Measurements from ENCODE around the gene ZNF598.

ZNF598 gene

GRCh38 chr16:2009791-2010510 lies at the start of gene ZNF598:
TSS of gene ZNF598 (minus strand) at chr16:2009821.
- H3K4me3 ChIP-seq (ENCODE audit: low read depth, low read length): peak within 1 kb of the TSS; percentile 69

GRCh38 chr16:2058872-2059271 lies 49.3 kb upstream of the ZNF598 start:
- H3K4me3 ChIP-seq (ENCODE audit: low read depth, low read length): no peak overlapping the region

GRCh38 chr16:2058420-2058819 lies 48.8 kb upstream of the ZNF598 start:
- H3K4me3 ChIP-seq (ENCODE audit: low read depth, low read length): no peak overlapping the region

GRCh38 chr16:2057438-2057837 lies 47.8 kb upstream of the ZNF598 start:
- no peak overlapping the region for H3K4me3 ChIP-seq (ENCODE audit: low read depth, low read length)

- no peak overlapping the region for H3K4me3 ChIP-seq (ENCODE audit: low read depth, low read length)
Observed at GRCh38 chr16:2056681-2057407, 47.2 kb upstream of the ZNF598 start.

- H3K4me3 ChIP-seq (ENCODE audit: low read depth, low read length): no peak overlapping the region
Observed at GRCh38 chr16:2056077-2056476, 46.5 kb upstream of the ZNF598 start.

- no peak overlapping the region for H3K4me3 ChIP-seq (ENCODE audit: low read depth, low read length)
Observed at GRCh38 chr16:2054543-2055245, 45.1 kb upstream of the ZNF598 start.

GRCh38 chr16:2053897-2054296 lies 44.3 kb upstream of the ZNF598 start:
- no peak overlapping the region for H3K4me3 ChIP-seq (ENCODE audit: low read depth, low read length)

GRCh38 chr16:2053211-2053610 lies 43.6 kb upstream of the ZNF598 start:
- no peak overlapping the region for H3K4me3 ChIP-seq (ENCODE audit: low read depth, low read length)

- H3K4me3 ChIP-seq (ENCODE audit: low read depth, low read length): peak overlapping the region; percentile 83
Observed at GRCh38 chr16:2048116-2048543, 38.5 kb upstream of the ZNF598 start.

GRCh38 chr16:2047330-2048115 lies 37.9 kb upstream of the ZNF598 start, which contains the start of the genes NTHL1 and TSC2:
TSS of gene NTHL1 (minus strand) at chr16:2047834. CDS start at chr16:2047823, 11 bp downstream.
TSS of gene TSC2 (plus strand) at chr16:2047985. CDS start at chr16:2048616, 631 bp downstream.
- peak within 1 kb of the TSS; percentile 83 for H3K4me3 ChIP-seq (ENCODE audit: low read depth, low read length)

- H3K4me3 ChIP-seq (ENCODE audit: low read depth, low read length): peak overlapping the region; percentile 83
Observed at GRCh38 chr16:2046893-2047329, 37.3 kb upstream of the ZNF598 start.

- no peak overlapping the region for H3K4me3 ChIP-seq (ENCODE audit: low read depth, low read length)
Observed at GRCh38 chr16:2045965-2046892, 36.6 kb upstream of the ZNF598 start.

GRCh38 chr16:2044541-2044940 lies 34.9 kb upstream of the ZNF598 start:
- H3K4me3 ChIP-seq (ENCODE audit: low read depth, low read length): no peak overlapping the region

- no peak overlapping the region for H3K4me3 ChIP-seq (ENCODE audit: low read depth, low read length)
Observed at GRCh38 chr16:2043667-2044451, 34.2 kb upstream of the ZNF598 start.

GRCh38 chr16:2042986-2043666 lies 33.5 kb upstream of the ZNF598 start:
- H3K4me3 ChIP-seq (ENCODE audit: low read depth, low read length): no peak overlapping the region

GRCh38 chr16:2042171-2042985 lies 32.8 kb upstream of the ZNF598 start:
- H3K4me3 ChIP-seq (ENCODE audit: low read depth, low read length): no peak overlapping the region

Measured in iPS-11a (cell line).